ENCODE results near the gene HBEGF. TPM values are rescaled to one million over a fixed set of nuclear protein-coding genes. Genes with fewer than 3 reads are reported as not detected.
A peak's percentile ranks its signal among the peaks of the same experiment; 100 is the strongest.

HBEGF gene
- total RNA-seq, 1 experiment from 2014 or later: 12.3 TPM

GRCh38 chr5:140312791-140313189, 33.6 kb downstream of the HBEGF start:
- H3K27ac ChIP-seq (ENCODE audit: low read depth, low read length): no peak overlapping the region

DNA sequence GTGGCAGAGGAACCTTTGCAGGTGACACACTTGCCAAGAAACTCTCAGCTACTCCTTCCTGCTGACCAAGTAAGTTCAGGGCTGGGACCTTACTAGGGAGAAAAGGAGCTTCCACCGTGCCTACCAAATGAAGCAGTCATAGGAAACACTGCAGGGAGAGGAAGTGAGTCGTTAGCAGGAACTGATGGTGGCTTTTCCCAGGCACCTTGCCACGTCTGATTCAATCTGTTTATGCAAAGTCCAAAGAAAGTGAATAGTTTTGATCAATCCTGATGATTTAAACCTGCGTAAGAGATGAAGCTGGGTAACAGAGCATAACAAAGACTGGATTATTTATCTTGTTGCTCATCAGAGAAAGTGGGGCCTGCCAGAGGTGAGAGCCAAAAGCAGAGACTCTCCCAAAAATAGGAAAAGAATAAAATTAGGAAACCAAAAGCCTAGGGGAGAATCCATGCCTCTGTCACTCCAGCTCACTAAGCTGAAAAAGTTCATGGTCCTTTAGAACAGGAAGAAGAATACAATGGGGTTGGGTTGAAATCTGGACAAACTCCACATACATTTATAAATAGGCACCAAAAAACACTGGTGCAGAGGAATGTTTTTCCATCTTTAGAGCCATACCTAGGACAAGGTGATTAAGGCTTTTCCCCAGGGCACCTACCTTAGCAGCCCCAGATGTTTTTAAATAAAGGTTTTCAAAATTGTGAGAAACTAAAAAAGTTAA, 34.2 kb downstream of the HBEGF start:
- Histone ChIP-seq H3K4me1 (ENCODE audit: control insufficient read depth in 1 of 2, insufficient read depth in 2 of 2, low read length in 2 of 2) (peaks cover 3 to 24% of the 10 kb centered on the region in 2 experiments; a peak in 3 of 4 replicates), H3K4me3 (replicated peaks in 1 of 2; ENCODE audit: low read depth in 1 of 2, low read length in 2 of 2) (no peak overlapping the region), H3K4me2 (ENCODE audit: low read length) (peak overlapping the region; percentile 48), H3K27ac (ENCODE audit: low read depth, low read length) (no peak overlapping the region), H3K9me2 (ENCODE audit: insufficient read depth) (no peaks in the 10 kb centered on the region), H4K20me1 (ENCODE audit: insufficient read depth) (no peaks in the 10 kb centered on the region), H3K27me3 (ENCODE audit: insufficient read depth, low read length) (no peaks in the 10 kb centered on the region), H3K9ac (ENCODE audit: low read length) (peak overlapping the region; percentile 13; the same call in 1 of the 2 replicates), H2AFZ (ENCODE audit: low read depth, low read length, poor library complexity, severe bottlenecking) (peak overlapping the region; percentile 96), H3K9me3 (ENCODE audit: control insufficient read depth in 1 of 2, insufficient read depth in 1 of 2, low read depth in 1 of 2, low read length in 2 of 2) (no peaks in the 10 kb centered on the region), H3K79me2 (ENCODE audit: insufficient read depth, low read length) (no peaks in the 10 kb centered on the region), H3K36me3 (ENCODE audit: control insufficient read depth in 1 of 2, insufficient read depth in 2 of 2, low read length in 2 of 2) (no peaks in the 10 kb centered on the region)
- intact Hi-C loops (cut with micrococcal nuclease): no loop called here
- ChIA-PET RAD21 (ENCODE audit: low non-redundant PET in 1 of 2, low total read pairs in 2 of 2, uncharacterized antibody in 2 of 2, unreplicated experiment in 2 of 2) (no interaction called here), CTCF (interaction anchor here (1.4 kb wide), 1 partner anchor 33 kb away, joined by 4 read pairs; no protein-coding TSS in a partner anchor), POLR2A (interaction anchor here (0.6 kb wide), 1 partner anchor 25 kb away, joined by 3 read pairs; no protein-coding TSS in a partner anchor)
- BruUV-seq (replicated peaks): no TSS peak
- ATAC-seq (peak; percentile 41; the same call in 1 of the 2 replicates), DNase-seq (ENCODE audit: low read depth, low spot score) (no peak)
- TF ChIP-seq JUND (IDR thresholded peaks at IDR 0.05) (0 out of 2 replicates have a peak, but pooled peaks have one; percentile 15), EZH2 (IDR thresholded peaks at IDR 0.05) (no peak), SRF (IDR thresholded peaks at IDR 0.05; ENCODE audit: low read depth) (0 out of 2 replicates have a peak, but pooled peaks have one; percentile 33), SIN3A (IDR thresholded peaks at IDR 0.05; ENCODE audit: low read depth) (no peak), FOSL1 (IDR thresholded peaks at IDR 0.05; ENCODE audit: low read depth) (no peak), CEBPB (IDR thresholded peaks at IDR 0.05; ENCODE audit: low read depth) (no peak), EGR1 (IDR thresholded peaks at IDR 0.05; ENCODE audit: low read depth) (no peak), POLR2A (IDR thresholded peaks at IDR 0.05; ENCODE audit: borderline replicate concordance, extremely low read depth, insufficient read depth, insufficient read length) (no peak), ZFX (IDR thresholded peaks at IDR 0.05) (no peak), ZNF274 (IDR thresholded peaks at IDR 0.05; ENCODE audit: low read depth, low read length) (no peak), CBX3 (IDR thresholded peaks at IDR 0.05; ENCODE audit: low read depth) (no peak), ELF1 (IDR thresholded peaks at IDR 0.05; ENCODE audit: borderline replicate concordance, low read depth) (no peak), POLR2AphosphoS5 (IDR thresholded peaks at IDR 0.05; ENCODE audit: low read depth, low read length) (no peak)
- TF ChIP-seq, protein P1, sequence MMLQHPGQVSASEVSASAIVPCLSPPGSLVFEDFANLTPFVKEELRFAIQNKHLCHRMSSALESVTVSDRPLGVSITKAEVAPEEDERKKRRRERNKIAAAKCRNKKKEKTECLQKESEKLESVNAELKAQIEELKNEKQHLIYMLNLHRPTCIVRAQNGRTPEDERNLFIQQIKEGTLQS (IDR thresholded peaks at IDR 0.05): no peak
- TF ChIP-seq, protein P2, sequence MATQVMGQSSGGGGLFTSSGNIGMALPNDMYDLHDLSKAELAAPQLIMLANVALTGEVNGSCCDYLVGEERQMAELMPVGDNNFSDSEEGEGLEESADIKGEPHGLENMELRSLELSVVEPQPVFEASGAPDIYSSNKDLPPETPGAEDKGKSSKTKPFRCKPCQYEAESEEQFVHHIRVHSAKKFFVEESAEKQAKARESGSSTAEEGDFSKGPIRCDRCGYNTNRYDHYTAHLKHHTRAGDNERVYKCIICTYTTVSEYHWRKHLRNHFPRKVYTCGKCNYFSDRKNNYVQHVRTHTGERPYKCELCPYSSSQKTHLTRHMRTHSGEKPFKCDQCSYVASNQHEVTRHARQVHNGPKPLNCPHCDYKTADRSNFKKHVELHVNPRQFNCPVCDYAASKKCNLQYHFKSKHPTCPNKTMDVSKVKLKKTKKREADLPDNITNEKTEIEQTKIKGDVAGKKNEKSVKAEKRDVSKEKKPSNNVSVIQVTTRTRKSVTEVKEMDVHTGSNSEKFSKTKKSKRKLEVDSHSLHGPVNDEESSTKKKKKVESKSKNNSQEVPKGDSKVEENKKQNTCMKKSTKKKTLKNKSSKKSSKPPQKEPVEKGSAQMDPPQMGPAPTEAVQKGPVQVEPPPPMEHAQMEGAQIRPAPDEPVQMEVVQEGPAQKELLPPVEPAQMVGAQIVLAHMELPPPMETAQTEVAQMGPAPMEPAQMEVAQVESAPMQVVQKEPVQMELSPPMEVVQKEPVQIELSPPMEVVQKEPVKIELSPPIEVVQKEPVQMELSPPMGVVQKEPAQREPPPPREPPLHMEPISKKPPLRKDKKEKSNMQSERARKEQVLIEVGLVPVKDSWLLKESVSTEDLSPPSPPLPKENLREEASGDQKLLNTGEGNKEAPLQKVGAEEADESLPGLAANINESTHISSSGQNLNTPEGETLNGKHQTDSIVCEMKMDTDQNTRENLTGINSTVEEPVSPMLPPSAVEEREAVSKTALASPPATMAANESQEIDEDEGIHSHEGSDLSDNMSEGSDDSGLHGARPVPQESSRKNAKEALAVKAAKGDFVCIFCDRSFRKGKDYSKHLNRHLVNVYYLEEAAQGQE (IDR thresholded peaks at IDR 0.05; ENCODE audit: low read depth): no peak

More at GRCh38 chr5:140312791-140313189, 33.6 kb downstream of the HBEGF start:
- Histone ChIP-seq H3K4me2 (ENCODE audit: low read length) (no peak overlapping the region), H3K9me2 (ENCODE audit: insufficient read depth) (no peaks in the 10 kb centered on the region), H3K9ac (ENCODE audit: low read length) (no peak overlapping the region), H3K79me2 (ENCODE audit: insufficient read depth, low read length) (no peaks in the 10 kb centered on the region), H2AFZ (ENCODE audit: low read depth, low read length, poor library complexity, severe bottlenecking) (peak overlapping the region; percentile 96), H3K9me3 (ENCODE audit: control insufficient read depth in 1 of 2, insufficient read depth in 1 of 2, low read depth in 1 of 2, low read length in 2 of 2) (no peaks in the 10 kb centered on the region), H4K20me1 (ENCODE audit: insufficient read depth) (no peaks in the 10 kb centered on the region), H3K36me3 (ENCODE audit: control insufficient read depth in 1 of 2, insufficient read depth in 2 of 2, low read length in 2 of 2) (no peaks in the 10 kb centered on the region), H3K4me3 (replicated peaks in 1 of 2; ENCODE audit: low read depth in 1 of 2, low read length in 2 of 2) (no peak overlapping the region), H3K4me1 (ENCODE audit: control insufficient read depth in 1 of 2, insufficient read depth in 2 of 2, low read length in 2 of 2) (peaks cover 3 to 24% of the 10 kb centered on the region in 2 experiments; a peak in 3 of 4 replicates), H3K27me3 (ENCODE audit: insufficient read depth, low read length) (no peaks in the 10 kb centered on the region)
- RAD21 ChIA-PET (ENCODE audit: low non-redundant PET in 1 of 2, low total read pairs in 2 of 2, uncharacterized antibody in 2 of 2, unreplicated experiment in 2 of 2): no interaction called here
- BruUV-seq (replicated peaks): no TSS peak
- DNase-seq (ENCODE audit: low read depth, low spot score): no peak
- CTCF ChIA-PET: interaction anchor here (1.4 kb wide), 1 partner anchor 33 kb away, joined by 4 read pairs; no protein-coding TSS in a partner anchor
- TF ChIP-seq ZFX (IDR thresholded peaks at IDR 0.05): no peak
- no peak for TF ChIP-seq EZH2 (IDR thresholded peaks at IDR 0.05)
- TF ChIP-seq, protein P3, sequence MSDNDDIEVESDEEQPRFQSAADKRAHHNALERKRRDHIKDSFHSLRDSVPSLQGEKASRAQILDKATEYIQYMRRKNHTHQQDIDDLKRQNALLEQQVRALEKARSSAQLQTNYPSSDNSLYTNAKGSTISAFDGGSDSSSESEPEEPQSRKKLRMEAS (IDR thresholded peaks at IDR 0.05): no peak
- no peak for TF ChIP-seq POLR2AphosphoS5 (IDR thresholded peaks at IDR 0.05; ENCODE audit: low read depth, low read length)
- no peak for TF ChIP-seq FOSL1 (IDR thresholded peaks at IDR 0.05; ENCODE audit: low read depth)
- intact Hi-C loops (cut with micrococcal nuclease): no loop called here
- POLR2A ChIA-PET: no interaction called here
- no peak for ATAC-seq
